IMR-90 (cell line): ENCODE results near the gene EPSTI1.

Experiments
- CEBPB ChIP-seq: IDR thresholded peaks from 2 replicates; pipeline ENCODE4 v1.6.1; 2012; ENCODE audit warnings: low read depth, low read length, improper control_type of control experiment
- CHD1 ChIP-seq: IDR thresholded peaks from 2 replicates; pipeline ENCODE4 v1.6.1; 2012; ENCODE audit warnings: low read depth, low read length, improper control_type of control experiment
- CTCF ChIP-seq: conservative IDR thresholded peaks from 2 replicates; pipeline ENCODE4 v1.5.1; 2012; ENCODE audit warnings: mild to moderate bottlenecking, low read depth, low read length, improper control_type of control experiment
- ELK1 ChIP-seq: fragments of 150-350 bp; IDR thresholded peaks from 2 replicates; pipeline ENCODE4 v1.6.1; 2016; ENCODE audit warnings: low read depth, mild to moderate bottlenecking, low read length, moderate library complexity, borderline replicate concordance
- FOS ChIP-seq: fragments of 150-350 bp; IDR thresholded peaks from 2 replicates; pipeline ENCODE4 v1.6.1; 2016; ENCODE audit warnings: low read depth, low read length
- MAFK ChIP-seq: IDR thresholded peaks from 2 replicates; pipeline ENCODE4 v1.6.1; 2012; ENCODE audit warnings: low read depth, low read length, improper control_type of control experiment
- MXI1 ChIP-seq: IDR thresholded peaks from 2 replicates; pipeline ENCODE4 v1.6.1; 2012; ENCODE audit warnings: low read depth, mild to moderate bottlenecking, low read length, moderate library complexity, borderline replicate concordance
- POLR2A ChIP-seq: IDR thresholded peaks from 2 replicates; pipeline ENCODE4 v1.6.1; 2012; ENCODE audit warnings: mild to moderate bottlenecking, low read depth, low read length
- RAD21 ChIP-seq: IDR thresholded peaks from 2 replicates; pipeline ENCODE4 v1.6.1; 2012; ENCODE audit warnings: low read length, improper control_type of control experiment
- RCOR1 ChIP-seq: IDR thresholded peaks from 2 replicates; pipeline ENCODE4 v1.6.1; 2012; ENCODE audit warnings: mild to moderate bottlenecking, low read length, improper control_type of control experiment; ENCODE audit not compliant: insufficient replicate concordance
- RFX5 ChIP-seq: IDR thresholded peaks from 2 replicates; pipeline ENCODE4 v1.8.0; 2012; ENCODE audit warnings: low read depth, mild to moderate bottlenecking, low read length, moderate library complexity
- SMC3 ChIP-seq: fragments of 150-350 bp; IDR thresholded peaks from 2 replicates; pipeline ENCODE4 v1.6.1; 2016; ENCODE audit warnings: low read depth, mild to moderate bottlenecking, antibody characterized with exemption, low read length, moderate library complexity
- USF2 ChIP-seq: fragments of 150-350 bp; IDR thresholded peaks from 2 replicates; pipeline ENCODE4 v1.6.1; 2017; ENCODE audit warnings: mild to moderate bottlenecking, antibody characterized with exemption, low read length, low read depth

- TF ChIP-seq POLR2A (no peak), CTCF (no peak), RFX5 (no peak), SMC3 (no peak), MXI1 (no peak), USF2 (no peak), CEBPB (no peak), CHD1 (no peak), FOS (no peak), RAD21 (no peak), ELK1 (no peak), RCOR1 (no peak), MAFK (no peak)
Observed at GRCh38 chr13:43008596-43008995, 16.6 kb upstream of the EPSTI1 start.
